CD1c-positive myeloid dendritic cell (primary cell): ENCODE data around the gene CD300LG.
"Not testable (repeated sequence)": the region's sequence is repeated elsewhere in the genome, so short reads cannot be mapped to it uniquely, and the experiment has no call there.

Experiments
- DNase-seq: peaks from one replicate; pipeline ENCODE4 v3.0.0-alpha.2; 2016; ENCODE audit errors: extremely low spot score

The CD300LG gene

GRCh38 chr17:43854498-43854897 is 7.5 kb downstream of the CD300LG start:
- no peak for DNase-seq

DNA sequence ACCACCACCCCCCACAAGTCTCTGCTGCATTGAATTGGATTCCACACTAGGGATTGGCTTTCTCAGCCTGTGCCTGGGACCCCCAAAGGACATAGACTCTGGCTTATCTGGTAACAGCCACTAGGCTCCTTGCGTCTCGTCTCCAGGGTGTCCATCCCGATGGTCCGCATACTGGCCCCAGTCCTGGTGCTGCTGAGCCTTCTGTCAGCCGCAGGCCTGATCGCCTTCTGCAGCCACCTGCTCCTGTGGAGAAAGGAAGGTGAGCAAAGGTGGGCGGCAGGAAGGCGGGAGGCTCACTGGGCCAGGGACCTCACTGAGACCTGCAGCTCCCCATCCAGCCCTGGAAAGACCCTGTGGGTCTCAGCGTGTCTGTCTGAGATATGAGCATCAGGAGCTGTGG is 8.1 kb downstream of the CD300LG start:
- DNase-seq: no peak

- no peak for DNase-seq
These were observed 9.2 kb downstream of the CD300LG start for GRCh38 chr17:43856141-43856540.

DNA sequence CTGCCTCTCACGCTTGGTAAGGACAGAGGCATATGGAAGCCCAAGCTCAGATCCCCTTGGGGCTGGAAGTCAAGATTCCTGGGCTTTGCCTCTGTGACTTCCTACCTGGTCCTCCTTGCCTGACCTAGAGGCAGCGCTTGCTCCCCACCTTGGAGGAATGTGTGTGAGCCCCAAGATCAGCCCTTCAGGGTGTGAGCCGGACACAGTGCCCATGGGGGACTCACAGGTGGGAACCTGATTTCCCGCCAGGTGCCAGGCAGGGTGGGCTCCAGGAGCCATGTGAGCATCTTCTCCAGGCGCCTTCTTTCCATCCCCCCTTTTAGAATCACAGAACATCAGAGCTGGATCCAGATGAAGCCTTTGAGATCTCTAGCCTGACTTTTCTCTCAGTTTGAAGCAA is 10.2 kb downstream of the CD300LG start:
- no peak for DNase-seq

GRCh38 chr17:43857957-43858600 is 11.1 kb downstream of the CD300LG start:
- no peak for DNase-seq

- DNase-seq: no peak
These were observed 13.2 kb downstream of the CD300LG start for GRCh38 chr17:43860077-43860725.

GRCh38 chr17:43860927-43861622 is 14.1 kb downstream of the CD300LG start:
- DNase-seq: peak; percentile 47

DNA sequence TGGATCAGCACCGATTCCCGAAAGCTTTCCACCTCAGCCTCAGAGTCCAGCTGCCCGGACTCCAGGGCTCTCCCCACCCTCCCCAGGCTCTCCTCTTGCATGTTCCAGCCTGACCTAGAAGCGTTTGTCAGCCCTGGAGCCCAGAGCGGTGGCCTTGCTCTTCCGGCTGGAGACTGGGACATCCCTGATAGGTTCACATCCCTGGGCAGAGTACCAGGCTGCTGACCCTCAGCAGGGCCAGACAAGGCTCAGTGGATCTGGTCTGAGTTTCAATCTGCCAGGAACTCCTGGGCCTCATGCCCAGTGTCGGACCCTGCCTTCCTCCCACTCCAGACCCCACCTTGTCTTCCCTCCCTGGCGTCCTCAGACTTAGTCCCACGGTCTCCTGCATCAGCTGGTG is 15.0 kb downstream of the CD300LG start:
- no peak for DNase-seq

GRCh38 chr17:43864161-43864984 is 17.4 kb downstream of the CD300LG start:
- no peak for DNase-seq

- peak; percentile 82 for DNase-seq
These were observed 21.4 kb downstream of the CD300LG start for GRCh38 chr17:43868226-43868994.

DNA sequence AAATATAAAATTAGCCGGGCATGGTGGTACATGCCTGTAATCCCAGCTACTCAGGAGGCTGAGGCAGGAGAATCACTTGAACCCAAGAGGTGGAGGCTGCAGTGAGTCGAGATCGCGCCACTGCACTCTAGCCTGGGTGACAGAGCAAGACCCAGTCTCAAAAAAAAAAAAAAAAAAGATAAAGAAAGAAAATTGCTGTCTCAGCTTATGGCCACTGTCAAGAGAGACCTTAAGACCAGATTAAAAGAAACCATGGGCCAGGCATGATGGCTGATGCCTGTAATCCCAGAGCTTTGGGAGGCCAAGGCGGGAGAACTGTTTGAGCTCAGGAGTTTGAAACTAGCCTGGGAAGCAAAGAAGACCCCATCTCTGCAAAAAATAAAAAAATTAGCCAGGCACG is 22.1 kb downstream of the CD300LG start:
- not testable (repeated sequence) for DNase-seq

GRCh38 chr17:43871946-43872690 is 25.1 kb downstream of the CD300LG start:
- DNase-seq: no peak

GRCh38 chr17:43873091-43873490 is 26.1 kb downstream of the CD300LG start:
- no peak for DNase-seq

DNA sequence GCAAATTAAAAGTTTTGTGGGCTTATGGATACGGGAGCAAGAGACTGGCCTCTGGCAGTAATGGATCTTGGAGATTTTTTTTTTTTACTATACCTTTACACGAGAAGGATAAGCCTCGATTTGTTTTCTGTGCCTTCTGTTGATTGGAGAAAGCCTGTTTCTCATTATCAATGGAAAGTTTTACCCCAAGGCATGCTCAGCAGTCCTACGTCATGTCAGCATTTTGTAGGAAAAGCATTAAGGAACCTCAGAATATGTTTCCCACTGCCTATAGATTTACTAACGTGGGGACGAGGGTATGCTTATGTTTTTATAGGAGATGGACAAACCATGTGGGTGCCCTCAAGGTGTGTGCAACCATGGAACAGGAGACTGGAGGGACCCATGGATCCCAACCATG is 26.8 kb downstream of the CD300LG start:
- DNase-seq: no peak

DNA sequence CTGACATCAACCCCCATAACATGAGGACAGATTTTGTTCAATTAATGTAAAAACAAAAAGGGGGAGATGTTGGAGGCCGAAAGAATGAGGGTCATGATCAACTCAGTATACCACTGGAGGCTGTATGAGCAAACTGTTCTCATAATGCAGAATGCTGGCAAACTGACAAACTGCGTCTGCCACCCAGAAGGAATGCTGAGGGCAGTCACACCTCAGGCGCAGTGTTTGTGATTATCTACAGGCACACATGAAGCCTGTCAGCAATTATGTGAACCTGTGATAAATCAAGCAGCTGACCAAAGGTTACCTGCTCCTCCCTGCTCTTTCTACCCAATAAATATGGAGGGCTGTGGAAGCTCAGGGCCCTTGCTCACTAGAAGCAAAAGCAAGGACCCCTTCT is 27.3 kb downstream of the CD300LG start:
- DNase-seq: no peak

DNA sequence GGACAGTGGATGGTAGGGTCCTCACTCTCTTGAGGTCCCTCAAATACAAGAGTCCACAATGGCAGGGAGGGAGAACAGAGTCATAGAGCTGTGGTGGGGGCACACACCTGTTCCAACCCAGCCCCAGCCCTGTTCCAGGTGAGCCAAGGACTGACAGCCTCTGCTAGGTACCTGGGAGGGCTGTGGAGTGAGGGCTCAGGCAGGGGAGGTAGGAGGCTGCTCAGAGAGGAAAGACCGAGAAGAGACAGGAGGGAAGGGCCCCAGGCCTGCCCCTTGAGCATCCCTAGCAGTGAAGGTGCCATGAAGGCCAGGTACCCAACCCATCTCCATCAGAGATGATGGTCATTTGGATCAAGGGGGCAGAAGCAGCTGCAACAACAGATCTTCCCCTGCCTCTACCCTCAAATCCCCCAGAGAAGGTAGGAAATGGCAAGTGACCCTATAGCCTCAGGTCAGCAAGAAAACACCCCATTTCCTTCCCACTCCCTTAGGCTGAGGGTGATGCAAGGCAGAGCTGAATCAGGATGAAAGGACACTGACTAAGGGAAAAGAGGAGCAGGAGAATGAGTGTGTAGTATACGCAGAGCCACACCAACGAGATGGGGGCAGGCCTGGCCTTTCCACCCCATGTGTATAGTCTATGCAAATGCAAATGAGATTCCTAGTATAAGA is 28.6 kb downstream of the CD300LG start:
- no peak for DNase-seq

DNA sequence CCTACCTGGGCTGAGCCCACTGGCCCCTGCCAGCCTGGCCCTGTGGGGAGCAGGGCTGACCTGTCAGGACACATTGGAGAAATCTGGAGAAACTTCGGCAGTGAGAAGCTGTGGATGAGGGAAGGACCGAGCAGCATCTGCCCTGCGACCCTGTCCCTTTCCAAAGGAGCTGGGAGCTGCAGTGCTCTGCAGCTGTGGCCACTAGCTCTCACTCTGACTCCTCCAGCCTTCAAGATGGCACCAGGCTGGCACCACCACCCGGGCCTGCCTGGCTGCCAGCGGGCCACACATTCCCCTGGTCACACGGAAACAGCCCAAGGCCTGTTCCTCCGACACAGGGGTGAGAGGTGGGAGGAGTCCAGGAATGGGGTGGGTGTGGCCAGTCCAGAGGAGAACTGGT is 30.1 kb downstream of the CD300LG start:
- no peak for DNase-seq

DNA sequence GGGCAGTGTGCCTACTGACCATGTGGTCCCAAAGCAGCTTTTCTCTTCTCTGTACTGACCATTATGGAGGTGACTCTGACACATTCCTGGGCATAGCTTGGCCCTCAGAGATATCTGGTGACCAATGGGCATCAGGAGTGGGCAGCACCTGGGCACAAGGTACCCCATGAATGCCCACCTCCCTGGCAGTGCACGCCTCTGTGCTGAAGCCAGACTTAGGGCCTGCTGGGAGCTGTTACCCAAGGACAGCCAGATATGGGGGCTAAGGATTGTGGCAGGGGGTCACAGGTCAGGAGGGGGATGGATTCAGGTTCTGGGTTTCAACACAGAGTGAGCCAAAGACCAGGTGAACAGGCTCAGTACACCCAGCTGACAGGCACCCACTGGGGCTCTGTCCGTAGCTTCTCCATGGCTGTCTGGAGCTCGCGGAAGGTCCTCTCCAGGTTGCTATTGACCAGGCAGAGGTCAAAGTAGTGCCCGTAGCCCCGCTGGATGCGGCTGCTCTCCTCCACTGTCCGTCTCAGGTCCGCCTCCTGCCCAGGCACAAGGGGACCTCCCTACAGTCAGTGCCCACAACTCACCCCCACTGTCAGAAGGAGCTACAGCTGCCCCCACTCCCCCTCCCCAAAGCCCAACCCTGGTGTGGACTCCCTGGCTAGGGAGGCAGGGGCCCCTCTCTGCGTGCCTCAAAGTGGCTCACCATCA is 30.6 kb downstream of the CD300LG start:
- DNase-seq: no peak
